GM18868 (cell line): ENCODE results near the gene MAP3K5.
A peak's percentile ranks its signal among the peaks of the same experiment; 100 is the strongest.

Experiments
- ATAC-seq: cut with Tn5 transposase; IDR thresholded peaks from one replicate; pipeline ENCODE4 v1.9.1; 2021; ENCODE audit warnings: mild to moderate bottlenecking, moderate library complexity; ENCODE audit not compliant: unreplicated experiment

MAP3K5 gene

GRCh38 chr6:136750696-136751521 lies 41.4 kb downstream of the MAP3K5 start:
- ATAC-seq, result peak; percentile 20

DNA sequence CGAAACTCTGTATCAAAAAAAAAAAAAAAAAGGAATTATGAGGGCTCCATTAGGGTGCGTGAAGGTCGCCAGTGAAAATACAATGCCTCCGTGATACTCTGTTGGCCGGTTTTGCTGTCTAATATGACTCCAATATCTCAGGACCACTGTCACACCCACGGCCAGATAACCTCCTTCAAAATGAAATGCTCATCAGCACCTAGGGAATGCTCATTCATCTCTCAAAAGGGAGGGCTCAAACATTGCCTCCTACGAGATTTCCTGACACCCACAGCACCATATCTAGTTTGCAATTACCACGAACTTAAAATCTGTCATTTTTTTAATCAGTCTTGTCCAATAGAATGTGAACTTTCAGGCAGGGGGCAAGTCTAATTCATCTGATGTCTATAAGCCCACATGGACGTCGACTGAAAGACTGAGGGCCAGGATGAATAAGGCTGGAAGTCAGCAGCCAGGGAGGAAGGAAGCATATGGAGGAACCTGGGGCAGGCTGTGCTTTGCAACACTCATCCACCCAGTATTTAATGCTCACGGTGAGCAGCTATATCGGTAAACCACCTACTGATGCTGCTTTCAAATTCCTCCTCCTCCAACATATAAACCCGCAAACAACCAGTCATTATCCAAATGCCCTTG lies 42.8 kb downstream of the MAP3K5 start:
- no peak for ATAC-seq

DNA sequence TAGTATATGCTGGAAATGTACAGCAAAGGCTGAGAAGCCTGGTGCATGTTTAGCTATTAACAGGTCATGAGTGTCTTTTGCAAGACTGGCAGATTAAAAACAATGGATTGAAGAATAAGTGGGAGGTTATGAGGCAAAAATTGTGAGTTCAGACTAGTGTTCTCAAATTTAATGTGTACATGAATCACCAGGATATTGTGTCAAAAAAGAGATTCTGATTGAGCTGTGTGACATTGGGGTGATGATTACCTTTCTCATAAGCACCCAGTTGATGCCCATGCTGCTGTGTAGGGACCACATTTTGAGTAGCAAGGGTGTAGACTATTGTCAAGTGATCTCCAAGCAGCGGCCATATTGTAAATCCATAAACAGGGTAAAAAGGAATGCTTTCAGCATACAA lies 44.8 kb downstream of the MAP3K5 start:
- no peak for ATAC-seq

DNA sequence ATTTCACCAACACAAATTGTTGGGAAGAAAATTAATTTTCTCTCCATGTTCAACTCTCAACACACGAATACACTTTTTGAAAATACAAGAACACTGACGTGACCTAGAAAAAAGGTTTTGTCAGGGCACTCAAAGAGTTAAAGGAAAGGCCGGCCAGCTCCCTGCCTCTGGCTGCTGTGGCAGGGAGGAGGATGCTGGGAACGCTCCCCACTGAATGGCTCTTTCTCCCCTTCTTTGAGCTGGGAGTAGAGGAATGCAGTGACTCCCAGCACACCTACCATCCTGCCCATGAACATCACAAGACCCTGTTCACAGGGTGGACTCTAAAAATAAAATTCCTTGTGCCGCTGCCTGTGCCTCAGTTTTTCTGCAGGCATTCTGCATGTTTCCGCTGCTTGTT lies 47.0 kb downstream of the MAP3K5 start:
- no peak for ATAC-seq

DNA sequence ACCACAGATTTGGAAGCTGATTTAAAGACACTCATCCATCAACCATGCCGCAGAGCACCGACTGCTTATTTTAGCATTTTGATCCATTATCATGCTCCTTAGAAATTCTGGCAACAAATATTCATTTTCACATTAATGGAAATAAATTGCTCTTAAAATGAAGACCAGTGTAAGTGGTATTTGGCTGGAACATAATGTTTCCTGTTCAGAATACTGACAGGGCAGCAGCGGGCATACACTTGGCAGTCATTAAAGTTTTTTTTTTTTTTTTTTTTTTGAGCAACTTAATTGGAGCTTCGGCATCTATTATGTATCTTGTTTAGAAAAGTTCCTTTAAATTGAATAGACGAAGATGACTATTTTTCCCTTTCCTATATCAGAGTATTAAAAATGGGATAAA lies 47.4 kb downstream of the MAP3K5 start:
- no peak for ATAC-seq

- no peak for ATAC-seq
Observed at GRCh38 chr6:136742125-136742524, 50.2 kb downstream of the MAP3K5 start.

DNA sequence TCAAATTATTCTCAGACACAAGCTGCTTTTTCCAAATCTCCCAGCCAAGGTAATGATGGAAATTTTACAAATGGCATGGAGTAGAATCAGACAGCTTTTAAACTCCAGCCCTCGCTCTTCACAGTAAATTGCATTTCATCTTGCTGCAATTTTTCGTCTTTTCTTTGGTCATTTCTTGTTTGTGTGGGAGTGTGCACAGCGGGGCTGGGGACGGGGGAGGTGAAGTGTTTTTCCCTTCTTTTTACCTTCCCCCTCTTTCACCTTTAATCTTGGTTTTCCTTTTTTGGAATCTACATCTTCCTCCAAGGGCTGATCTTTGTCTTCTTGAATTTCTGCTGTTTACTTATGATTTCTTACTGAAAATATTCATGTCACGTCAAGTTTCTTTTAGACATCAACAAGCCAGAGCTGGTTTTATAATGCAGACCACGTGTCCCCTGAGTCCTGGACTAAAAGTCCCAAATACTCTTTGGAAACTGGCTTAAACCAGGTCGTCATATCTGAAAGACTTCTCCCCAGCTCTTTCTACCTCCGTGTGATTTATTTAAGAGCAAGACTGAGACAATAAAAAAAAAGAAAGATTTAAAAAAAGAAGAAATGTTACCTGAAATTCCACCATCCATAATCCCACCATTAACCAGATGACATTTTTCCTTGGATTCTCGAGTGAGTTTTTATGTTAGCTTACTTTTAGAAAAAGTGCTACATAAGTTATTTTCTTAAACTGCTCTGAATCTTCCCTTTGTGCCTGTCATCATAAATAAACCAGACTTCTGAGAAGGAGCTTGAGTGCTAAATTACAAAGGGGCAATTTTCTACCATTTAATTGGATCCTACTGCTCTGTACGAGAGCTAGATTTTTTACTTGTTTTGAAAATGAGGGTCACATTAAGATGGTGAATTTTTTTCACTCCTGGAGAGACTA lies 52.0 kb downstream of the MAP3K5 start:
- ATAC-seq, result no peak

DNA sequence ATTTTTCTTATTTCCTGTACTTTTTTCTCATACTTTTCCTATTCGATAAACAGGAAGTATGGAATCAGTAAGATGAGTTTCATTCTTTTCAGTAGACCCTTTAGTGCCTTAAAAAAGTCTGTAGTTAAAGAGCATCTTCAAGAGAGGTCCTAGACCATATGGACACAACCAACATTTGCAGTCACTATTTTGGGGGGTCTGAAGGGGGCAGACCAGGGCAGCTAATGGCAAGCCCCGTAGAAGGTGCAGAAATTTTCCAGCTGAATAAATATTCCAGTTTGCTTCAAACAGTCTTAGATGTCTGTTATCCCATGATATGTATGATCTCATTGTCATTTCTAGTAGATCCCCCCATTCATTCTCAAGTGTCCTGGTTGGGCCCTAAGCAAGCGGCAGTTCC lies 52.8 kb downstream of the MAP3K5 start:
- ATAC-seq, result no peak

DNA sequence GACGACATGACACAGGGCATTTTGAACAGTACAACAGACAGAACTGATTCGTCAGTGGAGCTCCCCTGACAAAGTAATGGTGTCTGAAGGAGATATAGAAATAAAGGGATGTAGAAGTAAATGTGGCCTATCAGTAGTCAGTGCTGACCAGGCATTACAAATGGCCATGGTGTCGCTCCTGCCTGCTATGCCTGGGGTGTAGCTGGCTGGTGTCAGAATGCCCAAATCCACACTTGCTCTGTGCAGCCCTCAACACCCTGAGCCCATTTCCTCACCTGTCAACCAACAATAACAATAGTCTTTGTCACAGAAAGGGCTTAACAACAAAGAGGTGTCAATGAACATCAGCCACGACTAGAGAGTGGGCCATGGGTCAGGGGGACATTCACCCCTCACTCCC lies 53.2 kb downstream of the MAP3K5 start:
- ATAC-seq, result no peak

GRCh38 chr6:136738692-136739057 lies 53.6 kb downstream of the MAP3K5 start:
- ATAC-seq, result no peak

DNA sequence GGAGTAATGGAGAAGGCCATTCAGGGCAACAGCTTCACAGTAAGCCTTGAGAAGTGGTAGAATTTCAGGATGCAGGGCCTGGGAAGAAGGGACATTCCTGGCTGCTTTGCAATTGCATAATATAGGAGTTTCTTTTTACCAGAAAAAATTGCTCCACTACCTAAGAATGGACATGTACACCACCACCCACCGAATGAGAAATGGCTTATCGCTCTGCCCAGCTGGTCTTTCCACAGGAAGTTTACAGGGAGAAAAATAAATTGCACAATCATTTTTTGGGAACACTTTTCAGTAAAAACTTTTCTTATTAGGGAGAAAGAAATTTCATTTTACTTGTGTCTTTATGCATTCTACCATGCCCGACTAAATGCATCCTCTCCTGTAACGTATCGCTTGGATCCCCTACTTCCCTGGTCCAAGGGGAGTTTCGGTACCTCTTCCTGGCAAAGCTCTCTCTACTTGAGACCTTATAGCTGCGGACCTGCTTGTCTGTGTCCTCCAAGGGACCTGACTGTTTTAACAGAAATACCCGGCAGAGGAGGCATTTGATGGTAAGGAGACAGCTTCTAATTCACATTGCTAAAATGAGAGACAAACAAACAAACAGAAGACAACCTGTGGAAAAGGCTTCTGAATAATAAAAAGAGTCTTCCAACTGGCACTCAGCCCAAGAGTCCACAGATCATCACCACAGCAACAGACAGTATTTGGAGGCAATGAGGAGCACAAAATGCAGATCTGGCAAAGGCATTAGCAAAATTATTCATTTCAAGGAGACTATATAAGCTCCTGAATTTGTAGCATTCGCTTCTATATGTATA lies 54.2 kb downstream of the MAP3K5 start:
- ATAC-seq, result no peak

GRCh38 chr6:136737374-136737844 lies 54.9 kb downstream of the MAP3K5 start:
- no peak for ATAC-seq

DNA sequence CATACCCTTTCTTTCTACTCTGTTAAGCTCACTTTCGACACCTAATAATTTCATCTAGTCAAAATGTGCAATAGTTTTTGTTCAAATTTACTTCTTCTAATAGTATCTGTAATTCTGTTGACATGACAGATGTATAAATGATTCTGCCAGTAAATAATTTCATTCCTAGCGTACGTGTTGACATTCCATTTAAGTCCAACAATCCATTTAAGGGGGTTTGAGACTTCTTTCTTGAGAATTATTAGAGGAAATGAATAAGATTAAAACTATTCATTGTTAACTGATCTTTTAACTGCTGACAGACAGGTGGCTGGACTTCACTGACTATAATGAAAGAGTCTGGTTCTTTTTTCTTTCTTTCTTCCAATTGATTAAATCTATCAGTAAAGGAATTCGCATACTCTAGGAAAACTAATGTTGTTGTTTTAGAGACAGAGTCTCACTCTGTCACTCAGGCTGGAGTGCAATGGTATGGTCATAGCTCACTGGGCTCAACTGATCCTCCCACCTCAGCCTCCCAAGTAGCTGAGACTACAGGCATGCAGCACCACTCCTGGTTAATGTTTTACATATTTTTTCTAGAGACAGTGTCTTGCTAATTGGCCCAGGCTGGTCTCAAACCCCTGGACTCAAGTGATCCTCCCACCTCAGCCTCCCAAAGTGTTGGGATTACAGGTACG lies 55.9 kb downstream of the MAP3K5 start:
- ATAC-seq, result peak; percentile 36

DNA sequence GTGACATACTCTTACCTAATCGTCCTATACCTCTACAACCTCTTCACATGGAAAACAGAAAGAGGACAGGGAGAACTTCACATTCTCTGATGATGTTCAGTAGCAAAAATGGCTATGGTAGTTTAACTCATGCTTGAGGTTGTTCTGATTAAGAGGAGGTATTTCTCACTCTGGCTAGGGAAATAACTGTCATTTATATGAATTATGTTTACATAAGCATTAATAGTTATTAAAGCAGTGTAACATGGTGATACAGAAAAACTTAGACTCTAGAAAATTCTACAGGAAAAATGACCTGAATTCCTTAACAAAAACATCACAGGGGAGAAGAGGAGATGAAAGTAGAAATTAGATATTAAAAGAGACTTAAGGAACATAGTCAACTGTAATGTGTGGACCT lies 57.3 kb downstream of the MAP3K5 start:
- no peak for ATAC-seq

DNA sequence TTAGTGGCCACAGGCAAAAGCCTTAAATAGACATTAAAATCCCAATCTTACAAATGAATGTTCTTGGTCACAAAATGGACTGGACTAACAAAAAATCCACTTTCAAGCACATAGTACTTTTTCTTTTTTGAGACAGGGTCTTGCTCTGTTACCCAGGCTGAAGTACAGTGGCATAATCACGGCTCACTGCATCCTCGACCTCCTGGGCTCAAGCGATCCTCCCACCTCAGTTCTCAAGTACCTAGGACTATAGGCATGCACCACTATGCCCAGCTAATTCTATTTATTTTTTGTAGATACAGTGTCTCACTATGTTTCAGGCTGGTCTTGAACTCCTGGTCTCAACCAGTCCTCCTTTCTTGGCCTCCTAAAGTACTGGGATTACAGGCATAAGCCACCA lies 59.4 kb downstream of the MAP3K5 start:
- no peak for ATAC-seq

DNA sequence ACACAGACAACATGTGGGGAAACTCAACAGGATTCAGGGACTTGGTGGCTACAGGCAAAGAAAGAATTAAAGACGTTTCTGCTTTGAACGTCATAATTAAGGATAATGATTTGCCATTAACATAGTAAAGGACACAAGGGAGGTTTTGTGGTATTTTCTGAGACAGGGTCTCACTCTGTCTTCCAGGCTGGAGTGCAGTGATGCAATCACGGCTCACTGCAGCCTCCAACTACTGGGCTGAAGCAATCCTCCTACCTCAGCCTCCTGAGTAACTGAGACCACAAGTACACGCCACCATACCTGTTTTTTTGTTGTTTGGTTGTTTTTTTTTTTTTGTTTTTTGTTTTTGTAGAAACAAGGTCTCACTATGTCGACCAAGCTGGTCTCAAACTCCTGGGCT lies 62.4 kb downstream of the MAP3K5 start:
- ATAC-seq, result no peak

DNA sequence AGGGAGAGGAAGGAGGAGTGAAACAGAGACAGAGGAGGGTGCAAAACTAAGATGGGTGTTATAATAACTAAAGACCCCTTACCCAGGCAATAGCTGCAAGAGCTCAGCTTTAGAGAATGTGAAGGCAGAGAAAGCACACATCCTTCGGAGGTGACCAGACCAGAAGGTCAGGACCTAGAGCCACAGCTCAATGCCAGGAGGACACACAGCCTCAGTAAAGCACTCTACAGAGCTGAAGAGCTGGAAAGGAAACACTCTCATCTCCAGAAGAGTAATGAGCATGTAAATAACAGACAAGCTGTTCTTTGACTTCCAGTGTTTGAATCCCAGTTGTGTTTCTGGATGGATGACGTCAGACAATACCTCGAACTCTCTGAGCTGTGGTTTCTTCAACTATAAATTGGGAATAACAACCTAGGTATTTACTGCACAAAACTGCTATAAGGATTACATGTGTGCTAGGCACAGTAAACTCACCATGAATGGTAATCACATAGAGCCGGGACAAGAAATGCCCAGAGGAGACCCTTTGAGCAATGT lies 63.2 kb downstream of the MAP3K5 start:
- no peak for ATAC-seq

DNA sequence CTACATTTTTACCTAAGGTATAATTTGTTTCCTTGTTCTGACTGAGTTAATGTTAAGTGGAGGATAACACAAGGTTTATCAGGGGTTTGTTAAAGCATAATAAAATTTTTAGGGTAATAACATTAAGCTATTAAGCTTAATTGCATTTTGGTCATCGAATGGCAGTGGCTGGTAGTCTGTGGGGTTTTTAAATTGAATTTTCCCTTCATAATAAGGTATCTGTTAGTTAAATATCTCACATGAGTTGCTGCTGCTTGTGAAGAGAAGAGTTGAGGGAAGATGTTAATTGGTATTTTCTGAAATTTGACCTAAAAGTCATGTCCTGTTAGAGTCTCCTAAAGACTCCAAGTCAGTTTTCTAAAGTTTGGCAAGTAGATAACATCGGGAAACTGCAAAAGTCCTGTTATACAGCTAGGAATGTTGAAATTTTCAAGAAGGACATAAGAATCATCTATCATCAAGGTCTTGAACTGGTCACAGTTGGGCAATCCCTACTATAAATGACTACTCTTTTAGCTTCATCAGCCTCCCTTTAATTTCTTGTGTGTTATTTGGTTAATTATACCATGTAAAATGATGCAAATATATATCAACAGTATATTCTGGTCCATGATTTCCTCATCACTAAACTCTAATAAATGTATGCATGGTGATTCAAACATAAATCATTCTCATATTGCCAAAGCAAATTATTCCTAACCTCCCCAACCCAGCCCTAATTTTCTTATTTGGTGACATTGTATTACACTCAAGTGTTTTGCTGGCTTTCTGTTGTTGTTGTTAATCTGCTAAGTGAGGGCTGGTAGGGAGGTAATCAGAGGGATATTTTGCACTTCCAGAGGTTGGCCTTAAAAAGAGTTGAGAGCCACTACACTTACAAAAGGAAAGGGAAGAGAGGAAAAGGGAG lies 64.0 kb downstream of the MAP3K5 start:
- ATAC-seq, result no peak
